Lower lobe of right lung (tissue), 2 donors: ENCODE data around the gene DNM2. TPM values are rescaled to one million over a fixed set of nuclear protein-coding genes. Genes with fewer than 3 reads are reported as not detected.

Source experiments
- ATAC-seq, 2 donors: fragments of 200-7000 bp; cut with Tn5 transposase; one replicate each; pipeline ENCODE4 v1.9.1; 2020 to 2022; ENCODE audit warnings: mild to moderate bottlenecking in 2 of 2, moderate library complexity in 2 of 2
- DNase-seq: peaks from one replicate; pipeline ENCODE4 v3.0.0-alpha.2; 2020
- H3K27ac ChIP-seq: fragments of 200-600 bp; one replicate; pipeline ENCODE4 v1.8.0; 2022
- H3K27me3 ChIP-seq: fragments of 200-600 bp; one replicate; pipeline ENCODE4 v1.8.0; 2022; ENCODE audit warnings: low read depth
- H3K36me3 ChIP-seq: fragments of 200-600 bp; one replicate; pipeline ENCODE4 v1.8.0; 2022; ENCODE audit warnings: mild to moderate bottlenecking
- H3K4me1 ChIP-seq: fragments of 200-600 bp; one replicate; pipeline ENCODE4 v1.8.0; 2022
- H3K4me3 ChIP-seq: fragments of 200-600 bp; one replicate; pipeline ENCODE4 v1.8.0; 2022; ENCODE audit warnings: mild to moderate bottlenecking
- H3K9me3 ChIP-seq: fragments of 200-600 bp; one replicate; pipeline ENCODE4 v1.8.0; 2022
- intact Hi-C: fragments of 100-400 bp; cut with DNase I; formaldehyde crosslinking; loops from one replicate; pipeline ENCODE4 v1.11.0; 2022
- total RNA-seq: library from RNA; stranded (reverse); fragmentation: NEBNext Ultra II Directional; extraction: Animal tissue kit (Norgen Biotek cat#: 25700); gene quantifications from one replicate; pipeline ENCODE4 v1.2.1, GENCODE V29; 2021
- TF ChIP-seq, protein P1 (sequence below): fragments of 200-600 bp; IDR thresholded peaks from one replicate; pipeline ENCODE4 v1.8.0; 2022; ENCODE audit warnings: antibody characterized with exemption, mild to moderate bottlenecking
- donor health status: DM: no; HTN: yes; CAD: no; lungs with severe emphysema.

Gene DNM2
- total RNA-seq, 1 donor from 2014 or later = 282 TPM

DNA sequence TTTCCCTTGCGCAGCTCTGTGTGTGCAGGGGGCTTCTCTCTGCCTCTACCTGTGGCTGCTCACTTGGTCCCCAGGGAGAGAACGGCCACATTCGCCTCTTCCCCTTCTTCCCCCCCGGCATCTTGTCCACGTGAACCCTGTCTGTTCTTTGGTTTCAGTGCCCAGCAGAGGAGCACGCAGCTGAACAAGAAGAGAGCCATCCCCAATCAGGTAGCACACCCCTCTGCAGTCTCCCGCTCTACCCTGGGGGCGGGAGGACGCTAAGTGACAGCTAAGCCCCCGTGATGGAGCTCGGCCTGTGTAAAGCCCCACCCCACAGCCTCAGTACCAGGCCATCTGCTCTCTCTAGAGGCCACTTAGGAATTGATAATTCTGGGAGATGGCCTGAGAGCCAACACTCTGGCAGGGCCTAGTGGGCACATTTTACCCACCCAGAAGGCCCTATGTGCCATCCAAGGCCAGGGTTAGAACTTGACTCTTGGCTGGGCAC lies 87.9 kb downstream of the DNM2 start:
- TF ChIP-seq, protein P1, sequence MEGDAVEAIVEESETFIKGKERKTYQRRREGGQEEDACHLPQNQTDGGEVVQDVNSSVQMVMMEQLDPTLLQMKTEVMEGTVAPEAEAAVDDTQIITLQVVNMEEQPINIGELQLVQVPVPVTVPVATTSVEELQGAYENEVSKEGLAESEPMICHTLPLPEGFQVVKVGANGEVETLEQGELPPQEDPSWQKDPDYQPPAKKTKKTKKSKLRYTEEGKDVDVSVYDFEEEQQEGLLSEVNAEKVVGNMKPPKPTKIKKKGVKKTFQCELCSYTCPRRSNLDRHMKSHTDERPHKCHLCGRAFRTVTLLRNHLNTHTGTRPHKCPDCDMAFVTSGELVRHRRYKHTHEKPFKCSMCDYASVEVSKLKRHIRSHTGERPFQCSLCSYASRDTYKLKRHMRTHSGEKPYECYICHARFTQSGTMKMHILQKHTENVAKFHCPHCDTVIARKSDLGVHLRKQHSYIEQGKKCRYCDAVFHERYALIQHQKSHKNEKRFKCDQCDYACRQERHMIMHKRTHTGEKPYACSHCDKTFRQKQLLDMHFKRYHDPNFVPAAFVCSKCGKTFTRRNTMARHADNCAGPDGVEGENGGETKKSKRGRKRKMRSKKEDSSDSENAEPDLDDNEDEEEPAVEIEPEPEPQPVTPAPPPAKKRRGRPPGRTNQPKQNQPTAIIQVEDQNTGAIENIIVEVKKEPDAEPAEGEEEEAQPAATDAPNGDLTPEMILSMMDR = no peak
- no peak overlapping the region for H3K27ac ChIP-seq
- intact Hi-C loops = no loop called here
- DNase-seq (no peak), ATAC-seq (no peak)
- H3K36me3 ChIP-seq = peaks cover 100% of the 10 kb centered on the region
- H3K9me3 ChIP-seq = no peaks in the 10 kb centered on the region
- H3K4me1 ChIP-seq = peaks cover 10% of the 10 kb centered on the region
- H3K4me3 ChIP-seq = no peak overlapping the region
- no peaks in the 10 kb centered on the region for H3K27me3 ChIP-seq

DNA sequence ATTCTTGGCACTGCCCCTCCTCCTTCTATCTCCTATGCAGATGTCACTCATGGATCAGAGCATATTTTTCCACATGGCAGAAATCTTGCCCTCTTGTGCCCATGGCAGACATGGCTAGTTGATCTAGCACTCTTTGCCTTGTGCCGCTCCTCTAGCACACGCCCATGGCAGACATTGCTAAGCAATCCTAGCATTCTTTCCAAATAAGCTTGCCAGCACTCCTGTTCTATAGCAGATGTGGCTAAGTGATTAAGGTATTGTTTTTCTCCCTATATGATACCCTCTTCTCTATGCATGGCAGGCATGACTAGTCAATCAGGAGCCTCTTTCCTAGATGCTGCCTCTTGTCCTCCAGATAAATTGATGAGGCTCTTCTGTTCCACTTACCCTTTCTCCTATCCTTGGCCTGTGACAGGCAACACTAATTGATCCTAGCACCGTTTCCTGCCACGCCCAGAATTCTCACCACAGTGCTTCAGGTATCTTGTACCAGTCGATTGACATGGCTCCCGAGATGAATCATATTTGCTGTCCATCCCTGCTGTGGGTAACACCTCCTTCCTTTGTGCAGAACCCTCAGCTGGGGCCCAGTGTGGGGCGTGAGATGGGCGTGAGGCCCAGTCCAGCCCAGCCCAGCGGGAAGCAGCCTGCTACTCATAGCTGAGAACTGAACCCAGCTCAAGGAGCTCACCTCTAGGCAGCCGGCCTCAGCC lies 91.2 kb downstream of the DNM2 start:
- no peaks in the 10 kb centered on the region for H3K27me3 ChIP-seq
- H3K27ac ChIP-seq = peak overlapping the region; percentile 62
- peak in 1 of 2 donors; percentile 9 for ATAC-seq
- intact Hi-C loops = no loop called here
- H3K36me3 ChIP-seq = peaks cover 100% of the 10 kb centered on the region
- H3K9me3 ChIP-seq = no peaks in the 10 kb centered on the region
- TF ChIP-seq, protein P1 = no peak
- DNase-seq = no peak
- H3K4me3 ChIP-seq = no peak overlapping the region
- H3K4me1 ChIP-seq = peaks cover 16% of the 10 kb centered on the region

DNA sequence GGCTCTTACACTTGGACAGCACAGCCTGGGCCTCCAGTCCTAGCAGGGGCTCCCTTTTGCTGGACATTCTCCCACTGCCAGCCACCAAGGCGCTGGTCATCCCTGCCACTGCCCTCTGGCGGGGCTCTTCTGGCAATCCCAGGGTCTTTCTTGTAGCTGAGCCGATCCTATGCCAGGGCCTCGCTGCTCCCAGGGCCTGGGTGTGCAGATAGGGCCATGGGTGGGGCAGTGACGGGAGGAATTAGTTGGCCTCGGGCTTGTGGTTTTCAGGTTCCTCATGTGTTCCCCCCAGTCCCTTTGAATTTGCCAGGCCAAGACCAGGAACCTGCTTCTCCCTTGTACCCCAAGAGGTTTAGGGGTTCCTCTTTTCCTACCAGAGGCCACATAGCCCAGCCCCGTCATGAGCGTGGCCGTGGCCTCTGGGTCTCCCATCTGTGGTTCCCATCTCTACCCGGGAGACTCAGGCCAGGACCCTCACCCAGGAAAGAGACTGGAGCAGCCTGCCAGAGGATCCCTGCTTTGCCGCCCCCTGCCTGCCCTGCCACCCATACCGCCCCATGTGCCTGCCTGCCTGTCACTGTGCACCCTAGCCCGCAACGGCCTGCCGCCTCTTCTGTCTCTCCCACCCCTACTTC lies 91.9 kb downstream of the DNM2 start:
- Histone ChIP-seq H3K27ac (peak overlapping the region; percentile 62), H3K4me3 (no peak overlapping the region), H3K27me3 (no peaks in the 10 kb centered on the region), H3K36me3 (peaks cover 100% of the 10 kb centered on the region), H3K9me3 (no peaks in the 10 kb centered on the region), H3K4me1 (peaks cover 16% of the 10 kb centered on the region)
- ATAC-seq = peak; percentile 10 to 34
- intact Hi-C loops = no loop called here
- DNase-seq = no peak
- TF ChIP-seq, protein P1 = no peak

DNA sequence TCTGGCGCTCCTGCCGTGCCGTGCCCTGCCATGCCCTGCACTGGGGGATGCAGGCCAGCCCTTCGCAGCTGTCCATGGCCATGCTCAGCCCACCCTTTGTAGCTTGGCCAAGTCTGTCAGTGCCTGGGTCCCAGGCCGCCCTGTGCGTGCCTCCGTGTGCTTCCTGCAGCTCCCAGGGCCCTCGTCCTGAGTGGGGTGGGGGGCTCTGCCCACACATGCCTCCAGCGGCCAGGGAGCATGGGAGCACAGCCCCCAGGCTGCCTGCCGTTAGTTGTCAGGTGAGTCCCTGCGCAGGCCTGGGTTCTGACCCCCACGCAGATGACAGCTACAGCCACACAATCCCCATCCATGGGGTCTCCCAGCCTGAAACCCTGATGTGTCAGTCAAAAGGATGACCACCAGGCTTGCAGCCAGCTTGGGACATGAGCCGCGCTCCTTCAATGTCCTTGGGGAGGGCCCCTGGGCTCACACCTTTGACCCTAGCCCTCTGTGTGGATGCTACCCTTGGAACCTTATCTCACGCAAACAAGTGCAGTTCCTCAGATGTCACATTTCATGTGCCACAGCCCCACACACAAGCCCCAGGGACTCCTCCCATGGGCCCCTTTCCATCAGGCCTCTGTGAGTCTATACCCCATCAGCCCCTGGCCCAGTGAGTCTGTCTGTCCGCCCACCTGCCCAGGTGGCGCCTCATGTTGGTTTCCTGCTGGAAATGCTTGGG lies 93.7 kb downstream of the DNM2 start:
- intact Hi-C loops = no loop called here
- Histone ChIP-seq H3K36me3 (peaks cover 98% of the 10 kb centered on the region), H3K4me3 (no peak overlapping the region), H3K9me3 (no peaks in the 10 kb centered on the region), H3K27me3 (no peaks in the 10 kb centered on the region), H3K4me1 (peaks cover 16% of the 10 kb centered on the region), H3K27ac (no peak overlapping the region)
- no peak for DNase-seq
- TF ChIP-seq, protein P1 = no peak
- ATAC-seq = no peak

DNA sequence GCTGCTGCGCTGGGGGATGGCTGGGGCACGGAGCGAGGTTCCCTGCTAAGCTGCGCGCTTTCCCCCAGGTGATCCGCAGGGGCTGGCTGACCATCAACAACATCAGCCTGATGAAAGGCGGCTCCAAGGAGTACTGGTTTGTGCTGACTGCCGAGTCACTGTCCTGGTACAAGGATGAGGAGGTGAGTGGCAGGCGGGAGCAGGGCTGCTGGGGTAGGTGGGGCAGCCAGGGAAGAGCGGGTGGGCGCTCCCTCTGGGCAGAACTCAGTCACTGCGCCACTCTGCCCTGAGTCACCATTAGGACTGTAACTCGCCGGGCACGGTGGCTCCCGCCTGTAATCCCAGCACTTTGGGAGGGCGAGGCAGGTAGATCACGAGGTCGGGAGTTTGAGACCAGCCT lies 94.3 kb downstream of the DNM2 start:
- no peak for ATAC-seq
- no peak overlapping the region for H3K4me3 ChIP-seq
- intact Hi-C loops = no loop called here
- H3K4me1 ChIP-seq = peaks cover 16% of the 10 kb centered on the region
- peaks cover 98% of the 10 kb centered on the region for H3K36me3 ChIP-seq
- TF ChIP-seq, protein P1 = no peak
- H3K27ac ChIP-seq = no peak overlapping the region
- DNase-seq = no peak
- H3K27me3 ChIP-seq = no peaks in the 10 kb centered on the region
- H3K9me3 ChIP-seq = no peaks in the 10 kb centered on the region
